Testis (tissue), 2 donors: Measurements from ENCODE around the gene GKN2.

ENCODE experiments used
- POLR2A ChIP-seq: fragments of 450-650 bp; IDR thresholded peaks from one replicate; pipeline ENCODE4 v1.6.1; 2017; ENCODE audit warnings: antibody characterized with exemption, mild to moderate bottlenecking, moderate library complexity
- TF ChIP-seq, protein P1 (sequence below), 3 experiments: fragments of 450-650 bp in 2 of 3; fragments of 200-600 bp in 1 of 3; sonication (generic) in 1 of 3; IDR thresholded peaks; one replicate each; pipeline ENCODE4 v1.5.1; 2016 to 2019; ENCODE audit warnings: antibody characterized with exemption in 3 of 3, mild to moderate bottlenecking in 2 of 3, moderate library complexity in 1 of 3

DNA sequence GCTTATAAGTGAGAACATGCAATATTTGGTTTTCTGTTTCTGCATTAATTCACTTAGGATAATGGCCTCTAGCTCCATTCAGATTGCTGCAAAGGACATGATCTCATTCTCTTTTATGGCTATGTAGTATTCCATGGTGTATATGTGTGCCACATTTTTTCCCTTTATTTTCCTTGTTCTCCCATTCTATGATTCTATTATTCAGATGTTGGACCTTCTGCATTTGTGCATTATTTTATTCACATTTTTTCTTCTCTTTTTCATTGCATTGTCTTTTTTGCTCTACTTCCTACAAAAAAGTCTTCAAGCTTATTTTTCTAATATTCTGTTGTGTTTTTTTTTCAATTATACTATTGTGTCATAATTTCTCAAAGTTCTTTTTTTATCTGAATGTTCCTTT, 49.2 kb upstream of the GKN2 start:
- TF ChIP-seq, protein P1, sequence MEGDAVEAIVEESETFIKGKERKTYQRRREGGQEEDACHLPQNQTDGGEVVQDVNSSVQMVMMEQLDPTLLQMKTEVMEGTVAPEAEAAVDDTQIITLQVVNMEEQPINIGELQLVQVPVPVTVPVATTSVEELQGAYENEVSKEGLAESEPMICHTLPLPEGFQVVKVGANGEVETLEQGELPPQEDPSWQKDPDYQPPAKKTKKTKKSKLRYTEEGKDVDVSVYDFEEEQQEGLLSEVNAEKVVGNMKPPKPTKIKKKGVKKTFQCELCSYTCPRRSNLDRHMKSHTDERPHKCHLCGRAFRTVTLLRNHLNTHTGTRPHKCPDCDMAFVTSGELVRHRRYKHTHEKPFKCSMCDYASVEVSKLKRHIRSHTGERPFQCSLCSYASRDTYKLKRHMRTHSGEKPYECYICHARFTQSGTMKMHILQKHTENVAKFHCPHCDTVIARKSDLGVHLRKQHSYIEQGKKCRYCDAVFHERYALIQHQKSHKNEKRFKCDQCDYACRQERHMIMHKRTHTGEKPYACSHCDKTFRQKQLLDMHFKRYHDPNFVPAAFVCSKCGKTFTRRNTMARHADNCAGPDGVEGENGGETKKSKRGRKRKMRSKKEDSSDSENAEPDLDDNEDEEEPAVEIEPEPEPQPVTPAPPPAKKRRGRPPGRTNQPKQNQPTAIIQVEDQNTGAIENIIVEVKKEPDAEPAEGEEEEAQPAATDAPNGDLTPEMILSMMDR (IDR thresholded peaks at IDR 0.05): no peak
- no peak for TF ChIP-seq POLR2A
